Calu3 (cell line): Measurements from ENCODE around the gene NELFB. TPM values are rescaled to one million over a fixed set of nuclear protein-coding genes. Genes with fewer than 3 reads are reported as not detected.

ENCODE experiments used
- BruUV-seq: library from RNA; stranded (reverse); fragments of 400-500 nt; replicated peaks from 2 replicates; lab custom pipeline; 2021; lab: Mats Ljungman, UMichigan
- CTCF ChIA-PET: fragments of 300-600 bp; sonication (Branson Sonifier 250); formaldehyde crosslinking; loops from one replicate; lab custom pipeline; 2022; ENCODE audit warnings: antibody characterized with exemption; lab: Charles Lee
- DNase-seq: peaks from one replicate; pipeline ENCODE4 v3.0.0; 2022
- H3K27ac Mint-ChIP-seq: one replicate; pipeline ENCODE4 v1.8.0; 2022; ENCODE audit warnings: mixed read lengths; ENCODE audit not compliant: unreplicated experiment
- H3K27me3 Mint-ChIP-seq: one replicate; pipeline ENCODE4 v1.8.0; 2022; ENCODE audit warnings: mixed read lengths; ENCODE audit not compliant: unreplicated experiment
- H3K36me3 Mint-ChIP-seq: one replicate; pipeline ENCODE4 v1.8.0; 2022; ENCODE audit warnings: mild to moderate bottlenecking, moderate library complexity, mixed read lengths; ENCODE audit not compliant: insufficient read depth, unreplicated experiment
- H3K4me1 Mint-ChIP-seq: one replicate; pipeline ENCODE4 v1.8.0; 2022; ENCODE audit warnings: mild to moderate bottlenecking, low read depth, mixed read lengths; ENCODE audit not compliant: unreplicated experiment
- H3K4me3 Mint-ChIP-seq: one replicate; pipeline ENCODE4 v1.8.0; 2022; ENCODE audit warnings: mild to moderate bottlenecking, low read depth, moderate library complexity, mixed read lengths; ENCODE audit not compliant: unreplicated experiment
- H3K9me3 Mint-ChIP-seq: one replicate; pipeline ENCODE4 v1.8.0; 2022; ENCODE audit warnings: low read depth, mixed read lengths; ENCODE audit not compliant: unreplicated experiment
- intact Hi-C: fragments of 100-400 bp; cut with micrococcal nuclease; formaldehyde crosslinking; loops from one replicate; pipeline ENCODE4 v1.10.0; 2022; ENCODE audit not compliant: unreplicated experiment
- total RNA-seq: library from RNA; stranded (reverse); gene quantifications from 2 replicates; pipeline ENCODE4 v1.2.3, GENCODE V29; 2022
- TF ChIP-seq, protein P1 (sequence below): fragments of 200-600 bp; IDR thresholded peaks from one replicate; pipeline ENCODE4 v1.8.0; 2022; ENCODE audit warnings: antibody characterized with exemption; ENCODE audit not compliant: unreplicated experiment

Gene NELFB
- total RNA-seq, 1 experiment from 2014 or later: 43.5 TPM

DNA sequence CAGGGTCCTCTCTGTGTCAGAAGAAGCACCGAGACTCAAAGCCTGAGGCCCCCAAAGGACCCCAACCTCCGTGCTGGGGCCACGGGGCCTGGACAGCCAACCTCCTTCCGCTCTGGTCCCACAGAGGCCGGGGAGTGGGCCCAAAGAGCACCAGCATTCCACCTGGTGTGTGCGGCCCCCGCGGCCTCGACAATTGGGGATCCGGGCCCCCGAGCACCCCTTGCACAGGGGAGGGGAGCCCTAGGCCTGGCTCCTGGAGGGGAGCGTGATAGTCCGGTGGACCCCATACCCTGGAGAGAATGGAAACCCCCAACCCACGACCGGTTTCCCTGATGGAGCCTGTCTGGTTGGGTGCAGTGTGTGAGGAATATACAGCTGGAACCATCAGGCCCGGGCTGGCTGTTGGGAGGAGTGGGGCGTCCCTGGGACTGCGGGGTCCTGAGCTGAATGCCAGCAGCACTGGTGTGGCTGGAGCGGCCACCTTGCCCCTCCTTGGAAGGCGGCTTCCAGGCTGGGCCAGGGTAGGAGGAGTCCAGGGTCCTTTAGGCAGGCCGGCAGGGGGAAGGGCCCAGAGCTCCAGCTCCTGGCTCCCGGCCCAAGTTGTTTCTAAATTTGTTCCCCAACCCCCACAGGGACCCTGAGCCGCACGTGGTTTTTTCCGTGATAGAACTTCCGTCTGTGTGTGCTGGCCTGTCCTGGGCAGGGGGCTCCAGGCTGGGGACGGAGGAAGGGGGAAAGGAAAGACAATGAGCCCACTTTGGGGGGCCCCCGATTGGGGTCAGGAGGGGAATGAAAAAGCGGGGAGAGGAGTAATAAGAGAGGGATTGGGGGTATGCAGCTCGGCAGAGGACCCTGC, 21.6 kb downstream of the NELFB start:
- DNase-seq: peak; percentile 70
- Mint-ChIP-seq H3K36me3 (peaks cover 52% of the 10 kb centered on the region), H3K9me3 (no peaks in the 10 kb centered on the region), H3K27ac (peak overlapping the region; percentile 94), H3K27me3 (no peaks in the 10 kb centered on the region), H3K4me1 (peaks cover 20% of the 10 kb centered on the region), H3K4me3 (peak overlapping the region; percentile 85)
- CTCF ChIA-PET: interaction anchor here (0.5 to 1.6 kb wide), 7 partner anchors 10 to 146 kb away, joined by 3 to 8 read pairs (median 4); partner anchors contain the start of genes EXD3, NOXA1 and NRARP
- intact Hi-C loops: no loop called here
- TF ChIP-seq, protein P1, sequence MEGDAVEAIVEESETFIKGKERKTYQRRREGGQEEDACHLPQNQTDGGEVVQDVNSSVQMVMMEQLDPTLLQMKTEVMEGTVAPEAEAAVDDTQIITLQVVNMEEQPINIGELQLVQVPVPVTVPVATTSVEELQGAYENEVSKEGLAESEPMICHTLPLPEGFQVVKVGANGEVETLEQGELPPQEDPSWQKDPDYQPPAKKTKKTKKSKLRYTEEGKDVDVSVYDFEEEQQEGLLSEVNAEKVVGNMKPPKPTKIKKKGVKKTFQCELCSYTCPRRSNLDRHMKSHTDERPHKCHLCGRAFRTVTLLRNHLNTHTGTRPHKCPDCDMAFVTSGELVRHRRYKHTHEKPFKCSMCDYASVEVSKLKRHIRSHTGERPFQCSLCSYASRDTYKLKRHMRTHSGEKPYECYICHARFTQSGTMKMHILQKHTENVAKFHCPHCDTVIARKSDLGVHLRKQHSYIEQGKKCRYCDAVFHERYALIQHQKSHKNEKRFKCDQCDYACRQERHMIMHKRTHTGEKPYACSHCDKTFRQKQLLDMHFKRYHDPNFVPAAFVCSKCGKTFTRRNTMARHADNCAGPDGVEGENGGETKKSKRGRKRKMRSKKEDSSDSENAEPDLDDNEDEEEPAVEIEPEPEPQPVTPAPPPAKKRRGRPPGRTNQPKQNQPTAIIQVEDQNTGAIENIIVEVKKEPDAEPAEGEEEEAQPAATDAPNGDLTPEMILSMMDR: no peak
- BruUV-seq: TSS peak; percentile 95

DNA sequence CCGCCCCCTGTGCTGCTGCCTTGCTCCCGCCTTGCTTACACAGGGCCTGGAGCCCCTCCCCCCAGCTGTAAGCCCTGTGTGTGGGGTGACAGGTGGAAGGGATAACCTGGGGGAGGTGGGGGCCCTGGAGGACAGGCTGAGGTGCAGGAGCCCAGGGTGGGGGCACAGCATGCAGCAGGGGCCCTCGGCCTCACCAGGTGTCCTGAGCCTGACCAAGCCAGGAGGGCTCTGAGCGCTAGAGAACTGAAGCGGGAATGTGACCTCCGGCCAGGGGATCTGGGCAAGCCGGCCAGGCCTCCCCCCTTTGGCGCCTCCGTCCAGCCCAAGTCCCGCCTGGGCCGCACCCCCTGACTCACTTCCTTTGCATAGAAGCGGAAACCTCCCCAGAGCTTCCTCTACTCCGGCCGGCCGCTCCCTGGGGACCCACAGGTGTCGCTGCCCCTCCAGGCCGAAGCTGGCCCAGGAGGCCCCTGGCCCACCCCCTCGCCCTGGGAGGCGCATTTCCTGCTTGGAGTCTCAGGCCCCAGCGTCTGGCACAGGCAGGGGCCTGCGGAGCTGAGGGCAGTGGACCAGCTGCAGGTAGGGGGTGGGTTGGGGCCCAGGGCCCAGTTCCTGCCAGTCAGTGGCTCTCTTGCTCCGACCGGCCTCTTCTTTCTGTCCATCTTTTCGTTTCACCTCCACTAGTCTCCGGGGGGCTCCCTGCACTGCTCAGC, 22.4 kb downstream of the NELFB start, which contains the start of gene TOR4A:
Gene TOR4A (plus strand): TSS at position 398 of the 713 bp plus-strand sequence. CDS start 964 bp downstream, outside the sequence.
- H3K27me3 Mint-ChIP-seq: no peaks in the 10 kb centered on the region
- peaks cover 57% of the 10 kb centered on the region for H3K36me3 Mint-ChIP-seq
- peak within 1 kb of the TSS; percentile 94 for H3K27ac Mint-ChIP-seq
- intact Hi-C loops: no loop called here
- CTCF ChIA-PET: interaction anchor here (0.5 to 1.6 kb wide), 7 partner anchors 9 to 146 kb away, joined by 3 to 8 read pairs (median 3); partner anchors contain the start of genes EXD3, NOXA1 and NRARP
- H3K4me1 Mint-ChIP-seq: peaks cover 24% of the 10 kb centered on the region
- TF ChIP-seq, protein P1: no peak
- H3K9me3 Mint-ChIP-seq: no peaks in the 10 kb centered on the region
- peak within 1 kb of the TSS; percentile 85 for H3K4me3 Mint-ChIP-seq
- peak; percentile 94 for DNase-seq
- BruUV-seq: no TSS peak

DNA sequence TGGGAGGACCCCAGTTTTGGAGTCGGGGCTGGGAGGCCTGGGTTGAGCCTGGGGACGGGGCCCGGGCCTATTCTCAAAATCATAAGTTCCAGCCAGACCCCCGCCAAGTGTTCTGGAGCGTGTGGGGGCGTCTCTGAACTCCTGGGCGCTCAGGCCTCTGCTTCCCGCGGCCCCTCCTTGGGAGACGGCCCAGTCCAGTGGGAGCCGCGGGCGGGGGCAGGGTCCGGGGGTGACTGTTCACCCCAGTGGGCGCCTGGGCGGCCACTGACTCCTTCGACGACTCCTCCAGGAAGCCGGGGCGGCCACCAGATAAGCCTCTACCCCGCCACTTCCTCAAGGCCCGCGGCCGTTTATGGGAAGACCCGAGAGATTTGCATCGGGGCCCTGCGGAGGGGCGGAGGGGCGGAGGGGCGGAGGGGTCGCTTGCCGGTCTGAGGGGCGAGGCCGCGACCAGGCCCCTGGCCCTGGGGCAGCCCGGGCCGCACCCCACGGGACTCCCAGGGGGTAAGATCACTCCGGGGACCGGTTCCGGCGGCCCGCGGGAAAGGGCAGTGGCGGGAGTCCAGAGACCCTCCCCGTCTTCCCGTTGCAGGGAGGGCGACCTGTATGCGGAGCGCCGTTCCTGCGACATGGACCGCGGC, 23.1 kb downstream of the NELFB start:
- TF ChIP-seq, protein P1: no peak
- H3K27me3 Mint-ChIP-seq: no peaks in the 10 kb centered on the region
- H3K9me3 Mint-ChIP-seq: no peaks in the 10 kb centered on the region
- intact Hi-C loops: no loop called here
- peak overlapping the region; percentile 85 for H3K4me3 Mint-ChIP-seq
- CTCF ChIA-PET: interaction anchor here (0.5 to 1.6 kb wide), 3 partner anchors 9 to 42 kb away, joined by 3 to 8 read pairs (median 3); no protein-coding TSS in a partner anchor
- H3K27ac Mint-ChIP-seq: peak overlapping the region; percentile 94
- H3K4me1 Mint-ChIP-seq: peaks cover 29% of the 10 kb centered on the region
- peaks cover 59% of the 10 kb centered on the region for H3K36me3 Mint-ChIP-seq
- BruUV-seq: TSS peak; percentile 54
- no peak for DNase-seq
